DMS53 (cell line): ENCODE results near the gene LARP4B.

ENCODE experiments used
- DNase-seq: peaks from one replicate; lab custom pipeline; 2025; lab: John Stamatoyannopoulos, UW

Gene LARP4B

DNA sequence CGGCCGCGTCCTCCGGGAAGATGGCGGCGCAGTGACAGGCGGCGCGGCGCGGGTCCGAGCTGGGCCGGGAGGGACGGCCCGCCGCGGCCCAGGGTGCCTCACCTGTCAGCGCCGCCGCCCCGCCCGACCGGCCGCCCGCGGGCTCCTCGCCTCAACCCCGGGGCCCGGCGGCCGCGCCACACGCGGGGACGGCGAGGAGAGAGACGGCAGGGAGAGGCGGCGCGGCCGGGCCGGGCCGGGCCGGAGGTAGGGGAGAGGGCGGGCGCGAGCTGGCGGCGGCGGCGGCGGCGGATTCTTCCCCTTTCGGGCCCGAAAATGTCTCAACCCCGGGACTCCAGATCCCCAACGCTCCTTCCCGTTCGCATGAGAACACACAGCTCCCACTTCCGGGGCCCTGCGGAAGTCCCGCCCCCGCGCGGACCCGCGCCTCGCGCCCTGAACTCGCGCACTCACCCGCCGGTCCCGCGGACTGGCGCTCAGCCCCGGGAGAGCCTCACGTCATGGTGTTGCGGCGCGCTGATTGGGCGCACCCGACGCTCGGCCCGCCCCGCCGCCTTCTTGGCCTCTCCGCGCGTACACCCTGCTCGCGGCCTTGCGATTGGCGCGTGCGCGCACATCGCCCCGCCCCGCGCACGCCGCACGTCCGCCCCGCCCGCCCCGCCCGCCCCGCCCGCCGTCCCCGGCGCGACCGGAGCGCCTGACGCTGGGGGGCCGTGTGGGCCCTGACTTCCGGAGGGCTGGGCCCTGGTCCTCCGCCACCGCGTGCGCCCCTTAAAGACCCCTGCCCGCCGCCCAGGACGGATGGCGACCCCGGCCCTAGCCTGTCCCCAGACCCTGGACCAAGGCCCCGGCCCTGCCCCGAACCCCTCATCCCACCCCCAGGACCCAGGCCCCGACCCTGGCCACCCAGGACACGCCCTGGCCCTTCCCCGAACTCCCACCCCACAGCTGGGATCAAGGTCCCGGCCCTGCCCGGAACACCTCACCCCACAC, at the start of gene LARP4B:
TSS of gene LARP4B (minus strand) at position 380 of the 993 bp plus-strand sequence. CDS start 45,984 bp downstream, outside the sequence.
- peak; percentile 100 for DNase-seq

DNA sequence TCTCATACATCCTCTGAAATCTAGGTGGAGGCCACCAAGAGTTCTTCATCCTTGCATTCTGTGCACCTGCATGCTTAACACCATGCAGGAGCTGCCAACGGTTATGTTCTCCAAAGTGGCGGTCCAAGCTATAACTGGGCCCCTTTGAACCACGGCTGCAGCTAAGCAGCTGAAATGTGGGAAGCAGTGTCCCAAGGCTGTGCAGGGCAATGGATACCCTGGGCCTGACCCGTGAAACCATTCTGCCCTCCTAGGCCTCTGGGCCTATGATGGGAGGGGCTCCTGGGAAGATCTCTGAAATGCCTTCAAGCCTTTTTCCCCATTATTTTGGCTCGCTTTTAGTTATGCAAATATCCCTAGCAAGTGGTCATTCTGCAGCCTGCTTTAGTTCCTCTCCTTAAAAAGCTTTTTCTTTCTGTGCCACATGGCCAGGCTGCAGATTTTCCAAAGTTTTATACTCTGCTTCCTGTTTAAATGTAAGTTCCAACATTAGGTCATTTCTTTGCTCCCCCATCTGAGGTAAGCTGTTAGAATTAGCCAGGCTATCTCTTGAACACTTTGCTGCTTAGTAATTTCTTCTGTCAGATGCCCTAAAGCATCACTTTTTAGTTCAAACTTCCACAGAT, 49.1 kb upstream of the LARP4B start:
- no peak for DNase-seq

DNA sequence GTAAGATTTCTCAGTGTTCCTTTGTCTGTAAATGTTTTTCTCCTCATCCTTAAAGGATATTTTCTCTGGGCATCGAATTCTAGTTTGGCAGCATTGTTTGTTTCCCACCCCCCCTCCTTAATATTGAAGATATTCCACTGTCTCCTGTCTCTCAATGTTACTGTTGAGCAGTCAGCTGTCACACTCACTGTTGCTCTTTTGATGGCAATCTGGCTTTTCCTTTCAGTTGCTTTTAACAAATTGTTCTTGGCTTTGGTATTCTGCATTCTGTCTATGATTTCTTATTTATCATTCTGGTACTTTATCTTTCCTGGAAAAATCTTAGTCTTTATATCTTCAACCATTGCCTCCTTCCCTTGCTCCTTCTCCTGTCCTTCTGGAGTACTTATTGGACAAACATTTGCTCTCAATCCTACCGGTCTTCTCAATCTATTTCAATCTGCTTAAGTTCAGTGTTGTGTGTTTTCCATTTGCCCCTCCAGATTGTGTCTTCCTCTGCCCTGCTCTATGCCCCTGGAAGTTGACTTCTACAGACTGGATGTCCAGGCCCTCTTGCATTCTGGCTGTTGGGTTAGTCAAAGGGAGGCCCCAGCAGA, 47.4 kb upstream of the LARP4B start:
- DNase-seq = peak; percentile 60

DNA sequence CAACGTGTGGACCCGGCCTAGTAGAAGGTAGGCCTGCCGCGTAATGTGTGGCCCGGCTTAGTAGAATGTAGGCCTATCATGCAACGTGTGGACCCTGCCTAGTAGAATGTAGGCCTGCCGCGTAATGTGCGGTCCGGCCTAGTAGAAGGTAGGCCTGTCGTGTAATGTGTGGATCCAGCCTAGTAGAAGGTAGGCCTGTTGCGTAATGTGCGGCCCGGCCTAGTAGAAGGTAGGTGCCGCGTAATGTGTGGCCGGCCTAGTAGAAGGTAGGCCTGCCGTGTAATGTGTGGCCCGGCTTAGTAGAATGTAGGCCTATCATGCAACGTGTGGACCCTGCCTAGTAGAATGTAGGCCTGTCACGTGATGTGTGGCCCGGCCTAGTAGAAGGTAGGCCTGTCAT, 44.8 kb upstream of the LARP4B start:
- no peak for DNase-seq

DNA sequence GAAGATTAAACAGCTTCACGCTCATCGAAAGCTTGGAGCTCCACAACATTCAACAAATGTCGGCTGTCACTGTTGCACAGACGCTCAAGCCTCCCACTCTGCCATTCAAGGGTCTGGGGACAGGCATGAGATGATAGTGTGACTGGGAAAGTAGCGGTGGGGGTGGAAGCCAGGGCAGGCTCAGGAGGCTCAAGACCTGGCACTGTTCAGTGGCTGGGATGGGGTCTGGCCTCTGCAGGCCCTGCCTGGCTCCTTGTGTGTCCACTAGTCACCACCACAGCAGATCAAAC, 43.2 kb upstream of the LARP4B start:
- DNase-seq = no peak

DNA sequence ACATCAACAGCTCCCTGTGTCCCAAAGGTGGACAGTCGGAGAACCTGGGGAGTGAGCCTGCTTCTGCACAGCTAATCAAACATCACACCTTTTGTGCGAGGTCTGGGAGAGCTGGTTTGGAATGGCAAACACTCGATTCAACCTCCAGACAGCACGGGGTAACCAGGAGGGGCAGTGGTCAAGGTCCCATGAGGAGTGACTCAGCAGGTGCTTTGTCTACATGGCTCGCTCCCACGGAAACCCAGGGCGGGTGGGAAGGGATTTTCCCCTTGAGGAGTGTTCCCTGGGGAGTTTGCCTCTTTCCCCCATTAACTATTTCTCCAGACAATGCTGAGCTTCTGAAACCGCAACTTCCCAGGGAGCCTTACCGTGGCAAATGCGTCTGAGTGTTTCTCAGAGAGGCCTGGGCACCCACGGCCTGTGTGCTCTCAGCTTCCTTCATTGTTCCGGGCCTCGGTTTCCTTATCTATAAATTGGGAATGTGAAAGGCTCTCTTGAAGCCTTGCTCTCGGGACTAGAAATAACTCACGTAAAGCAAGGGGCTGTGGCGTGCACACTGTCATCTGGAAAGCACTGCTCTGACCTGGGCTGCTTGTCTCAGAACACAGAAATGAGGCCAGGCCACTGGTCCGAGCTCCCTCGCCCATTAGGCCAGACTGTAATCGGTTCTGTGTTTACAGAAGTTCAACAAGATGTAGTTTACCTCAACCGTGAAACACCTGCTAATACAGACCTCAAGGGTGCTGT, 42.7 kb upstream of the LARP4B start:
- peak; percentile 98 for DNase-seq

DNA sequence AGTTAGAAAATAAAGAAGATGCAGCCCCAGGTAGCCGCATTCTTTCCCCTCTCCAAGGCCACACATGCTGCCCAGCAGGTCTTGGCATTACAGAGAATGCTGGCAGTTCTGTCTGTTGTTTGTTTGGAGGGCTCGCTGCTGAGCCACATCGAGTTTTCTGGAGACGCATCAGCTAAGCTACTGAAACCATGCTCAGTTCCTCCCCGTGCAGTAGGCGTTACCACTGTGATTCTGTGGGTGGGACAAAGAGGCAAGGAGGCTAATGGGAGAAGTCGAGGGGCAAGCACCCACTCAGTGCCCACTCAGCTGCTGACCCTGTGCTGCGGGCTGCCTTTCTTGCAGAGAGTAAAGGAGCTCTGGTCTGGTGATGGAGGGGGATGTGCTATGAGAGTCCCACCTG, 41.3 kb upstream of the LARP4B start:
- no peak for DNase-seq

DNA sequence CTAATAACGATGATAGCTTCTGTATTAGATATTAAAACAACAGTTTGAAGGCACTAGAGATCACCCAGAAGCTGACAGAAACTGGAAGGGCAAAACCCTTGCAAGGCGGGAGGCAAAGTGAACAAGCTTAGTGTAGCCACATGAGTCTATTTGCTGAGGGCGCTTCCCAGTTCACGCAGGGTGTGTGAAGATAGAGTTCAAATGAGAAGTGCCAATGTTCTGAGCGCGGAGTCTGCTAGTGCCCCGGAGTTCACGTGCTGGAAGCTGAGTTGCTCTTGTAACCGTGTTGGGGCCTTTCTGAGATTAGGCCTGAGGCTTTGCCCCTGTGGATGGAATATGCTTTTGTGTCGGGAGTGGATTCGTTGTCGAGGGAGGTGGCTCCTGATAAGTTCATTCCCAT, 40.1 kb upstream of the LARP4B start:
- peak; percentile 45 for DNase-seq

DNA sequence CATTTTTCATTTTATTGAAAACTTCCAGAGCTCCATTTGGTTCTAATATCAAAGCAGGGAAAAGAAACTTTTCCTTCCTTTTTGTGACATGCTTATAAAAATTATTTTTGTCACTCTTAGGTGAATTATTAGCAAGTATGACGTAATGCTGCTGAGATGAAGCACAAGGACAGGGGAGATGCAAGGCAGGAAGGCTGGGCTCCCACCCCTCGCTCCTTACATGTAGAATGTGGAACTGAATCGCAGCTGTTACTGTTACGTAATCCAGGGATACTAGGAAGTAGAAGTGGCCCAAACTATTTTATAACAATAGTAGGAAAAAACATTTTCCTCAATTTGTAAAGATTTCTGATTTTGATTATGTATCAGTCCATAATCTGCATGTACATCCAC, 39.6 kb upstream of the LARP4B start:
- peak; percentile 71 for DNase-seq

DNA sequence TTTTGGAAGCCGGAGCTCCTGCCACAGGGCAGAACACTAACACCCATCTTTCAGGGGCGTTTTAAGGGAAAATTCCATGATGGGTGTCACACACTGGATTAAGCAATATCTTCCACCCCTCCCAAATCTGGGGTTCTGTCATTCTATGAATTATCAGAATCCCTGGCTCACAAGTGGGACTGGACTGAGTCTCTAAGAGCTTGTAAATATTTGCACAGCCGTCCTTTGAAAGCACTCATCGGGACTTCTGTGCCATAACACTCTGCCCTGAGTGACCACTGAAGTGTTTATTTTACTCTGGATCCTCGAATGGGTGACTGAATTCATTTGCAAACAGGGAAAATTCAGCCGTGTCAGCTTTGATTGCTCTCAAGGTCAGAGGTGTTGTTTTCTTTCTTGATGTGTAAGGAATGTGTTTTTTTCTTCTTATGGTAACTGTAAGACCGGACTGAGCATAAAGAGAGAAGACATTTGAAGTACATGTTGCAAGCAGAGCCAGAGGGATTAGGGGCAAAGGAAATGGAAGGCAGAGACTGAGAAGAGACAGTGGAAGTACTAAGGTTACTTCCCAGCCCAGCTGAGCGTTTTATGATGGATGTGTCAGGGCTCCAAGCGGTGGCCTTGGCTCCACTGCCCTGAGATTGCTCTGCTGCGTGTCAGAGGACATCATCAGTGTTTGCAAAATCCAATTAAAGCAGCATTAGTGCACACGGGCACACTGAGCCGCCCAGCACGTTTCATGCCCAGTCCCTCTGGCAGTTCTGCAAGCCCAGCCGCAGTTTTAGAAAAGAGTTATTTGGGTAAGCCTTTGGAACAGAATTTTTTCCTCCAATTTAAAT, 39.0 kb upstream of the LARP4B start:
- peak; percentile 99 for DNase-seq

DNA sequence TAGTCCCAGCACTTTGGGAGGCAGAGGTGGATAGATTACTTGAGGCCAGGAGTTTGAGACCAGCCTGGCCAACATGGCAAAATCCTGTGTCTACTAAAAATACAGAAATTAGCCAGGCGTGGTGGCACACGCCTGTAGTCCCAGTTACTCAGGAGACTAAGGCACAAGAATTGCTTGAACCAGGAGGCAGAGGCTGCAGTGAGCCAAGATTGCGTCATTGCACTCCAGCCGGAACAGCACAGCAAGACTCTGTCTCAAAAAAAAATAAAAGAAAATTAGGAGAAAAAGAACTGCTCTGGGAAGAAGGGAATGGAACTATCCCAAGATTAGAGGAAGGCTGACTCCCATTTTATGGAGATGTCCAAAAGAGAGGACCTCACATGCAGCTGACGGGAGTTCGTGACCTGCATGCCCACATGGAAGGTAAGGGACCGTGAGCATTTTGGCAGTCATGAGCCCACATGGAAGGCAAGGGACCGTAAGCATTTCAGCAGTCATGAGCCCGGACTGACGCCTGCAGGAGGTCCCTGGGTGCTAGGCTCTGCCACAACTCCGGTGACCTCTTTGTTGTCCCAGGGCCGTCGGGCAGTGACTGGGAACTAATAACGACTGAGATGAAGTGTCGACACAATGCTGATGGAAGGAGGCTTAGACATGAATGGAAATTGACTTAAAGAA, 38.1 kb upstream of the LARP4B start:
- DNase-seq = peak; percentile 76

DNA sequence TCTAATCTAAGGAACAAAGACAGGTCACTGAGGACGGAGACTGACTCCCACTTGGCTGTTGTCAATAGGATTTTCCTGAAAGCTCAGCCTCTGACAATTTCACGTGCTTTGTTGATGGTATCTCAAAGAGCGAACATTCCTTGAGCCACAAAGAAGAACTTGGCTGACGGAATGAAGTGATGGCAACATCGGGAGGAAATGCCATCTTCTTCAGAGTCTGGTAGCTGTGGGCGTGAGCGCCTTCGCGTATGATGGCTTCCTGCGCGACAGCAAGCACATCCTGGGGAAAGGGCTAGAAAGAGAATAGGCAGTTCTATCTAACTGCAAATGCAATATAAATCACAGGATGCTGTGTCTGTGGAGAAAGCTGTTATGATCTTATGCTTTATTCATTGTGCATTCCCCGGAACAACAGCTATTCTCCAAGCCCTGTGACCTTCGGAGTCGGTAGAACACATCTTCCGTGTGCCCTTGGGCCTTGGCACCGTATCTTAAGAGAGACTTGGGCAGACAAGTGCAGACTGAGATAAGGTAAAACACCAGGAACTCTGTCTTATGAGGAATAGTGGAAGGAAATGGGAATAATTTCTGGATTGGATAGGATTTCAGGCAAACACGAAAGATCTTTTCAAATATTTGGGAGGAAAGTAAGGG, 37.2 kb upstream of the LARP4B start:
- no peak for DNase-seq

DNA sequence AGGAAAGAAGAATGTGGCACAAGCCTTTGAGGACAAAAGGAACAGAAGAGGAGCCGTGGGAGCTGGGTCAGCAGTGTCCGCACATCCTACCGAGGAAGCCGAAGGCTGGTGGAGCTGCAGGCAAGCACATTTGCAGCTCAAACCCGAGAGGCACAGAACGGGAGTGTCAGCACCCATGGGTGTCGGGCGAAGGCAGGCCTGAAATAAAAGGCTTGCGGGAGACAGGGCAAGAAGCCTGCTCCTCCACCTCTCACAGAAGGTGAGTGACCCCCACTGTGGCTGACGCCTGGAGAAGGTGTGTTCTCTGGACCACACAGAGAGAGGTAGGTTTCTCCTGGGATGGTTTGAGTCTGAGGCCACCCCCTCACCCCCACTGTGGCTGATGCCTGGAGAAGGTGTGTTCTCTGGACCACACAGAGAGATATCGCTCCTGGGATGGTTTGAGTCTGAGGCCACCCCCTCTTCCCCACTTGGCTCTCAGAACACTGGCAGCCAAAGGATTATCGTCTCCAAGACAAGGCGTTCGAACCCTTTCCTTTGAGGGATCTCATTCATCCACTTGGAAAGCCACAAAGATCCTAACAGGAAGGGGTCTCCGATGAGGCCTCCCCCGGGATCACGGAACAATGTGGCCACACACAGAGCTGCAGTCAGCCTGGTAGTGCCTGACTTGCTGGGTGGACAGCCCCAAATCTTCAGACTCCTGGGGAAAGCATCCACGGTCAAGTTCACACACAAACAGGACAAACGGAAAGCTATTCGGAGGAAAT, 35.1 kb upstream of the LARP4B start:
- DNase-seq = no peak

DNA sequence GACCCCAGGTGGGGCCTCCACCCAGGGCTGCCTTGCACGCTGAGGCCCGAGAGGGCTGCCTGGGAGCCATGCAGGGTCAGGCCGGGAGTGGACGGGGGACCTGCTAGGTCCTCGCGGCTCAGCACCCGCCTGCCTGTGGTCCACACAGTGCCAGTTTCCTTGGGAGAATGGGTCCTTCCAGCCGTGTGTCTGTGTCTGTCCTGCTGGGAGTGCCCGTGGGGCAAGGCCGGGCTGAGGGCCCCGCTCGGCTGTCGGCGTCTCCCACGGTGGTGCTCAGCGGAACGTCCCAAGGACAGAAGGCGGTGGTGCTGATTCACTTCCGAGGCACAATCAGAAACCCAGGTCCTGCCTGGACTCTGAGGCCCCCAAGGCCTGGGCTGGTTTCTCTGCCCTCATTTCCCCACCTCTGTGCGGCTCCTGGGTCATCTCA, 33.5 kb upstream of the LARP4B start:
- DNase-seq = no peak

DNA sequence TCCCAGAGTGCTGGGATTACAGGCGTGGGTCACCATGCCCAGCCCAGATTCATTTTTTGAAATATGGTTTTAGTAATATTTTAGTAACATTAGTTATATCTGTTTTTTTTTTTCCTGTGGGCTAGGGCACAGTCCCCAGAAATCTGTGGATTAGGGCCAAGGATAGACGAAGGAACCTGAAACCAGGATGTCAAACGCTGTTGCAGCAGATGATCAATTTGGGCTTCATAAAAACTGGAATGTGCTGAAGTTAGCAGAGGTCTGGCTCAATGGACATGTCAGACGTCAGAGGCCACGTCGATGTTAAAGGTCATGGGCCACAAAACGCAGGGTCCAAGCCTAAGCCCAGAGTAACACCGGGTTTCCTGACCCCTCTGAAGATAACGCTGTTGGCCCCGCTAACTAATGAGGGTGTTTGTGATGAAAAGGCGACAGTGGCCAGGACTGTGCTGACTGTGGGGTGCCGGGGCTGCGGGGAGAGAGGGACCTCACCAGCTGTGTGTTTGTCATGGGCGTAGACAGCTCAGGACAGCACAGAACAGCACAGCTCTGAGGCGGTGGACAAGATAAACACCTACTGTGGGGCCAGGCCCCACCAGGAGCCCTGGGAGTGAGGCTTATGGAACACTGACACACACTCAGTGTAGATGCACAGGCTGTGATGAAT, 32.9 kb upstream of the LARP4B start:
- DNase-seq = no peak

DNA sequence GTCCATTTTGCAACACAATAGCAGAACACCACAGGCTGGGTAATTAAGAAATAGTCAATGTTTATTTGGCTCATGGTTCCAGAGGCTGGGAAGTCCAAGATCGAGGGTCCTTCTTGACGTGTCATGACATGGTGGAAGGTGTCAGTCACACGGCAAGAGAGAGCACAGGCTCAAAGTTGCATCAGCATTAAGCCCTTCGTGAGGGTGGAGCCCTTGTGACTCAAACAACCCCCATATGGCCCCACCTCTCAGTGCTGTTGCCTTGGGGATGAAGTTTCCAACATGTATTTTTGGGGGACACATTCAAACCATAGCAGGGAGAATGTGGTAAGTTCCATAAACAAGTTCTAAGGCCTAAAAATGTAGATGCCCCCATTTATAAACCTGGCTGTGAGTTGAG, 32.1 kb upstream of the LARP4B start:
- no peak for DNase-seq

DNA sequence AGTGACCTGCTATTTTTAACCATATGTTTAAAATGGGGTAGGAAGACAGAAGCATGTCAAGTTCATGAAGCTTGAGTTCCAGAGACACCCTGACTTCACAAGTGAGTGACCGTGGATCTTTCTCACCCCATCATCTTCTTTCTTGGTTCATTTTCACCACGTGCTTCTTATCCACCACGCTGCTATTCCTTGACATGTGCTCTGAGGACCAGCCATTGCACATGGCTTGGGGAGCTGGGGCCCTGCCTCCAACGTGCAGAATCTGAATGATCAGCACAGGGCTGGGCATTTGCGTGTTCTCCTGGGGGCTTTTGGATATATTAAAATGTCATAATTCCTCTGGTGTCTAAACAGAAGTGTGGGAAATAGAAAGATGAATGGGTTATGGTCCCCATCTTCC, 31.7 kb upstream of the LARP4B start:
- no peak for DNase-seq

DNA sequence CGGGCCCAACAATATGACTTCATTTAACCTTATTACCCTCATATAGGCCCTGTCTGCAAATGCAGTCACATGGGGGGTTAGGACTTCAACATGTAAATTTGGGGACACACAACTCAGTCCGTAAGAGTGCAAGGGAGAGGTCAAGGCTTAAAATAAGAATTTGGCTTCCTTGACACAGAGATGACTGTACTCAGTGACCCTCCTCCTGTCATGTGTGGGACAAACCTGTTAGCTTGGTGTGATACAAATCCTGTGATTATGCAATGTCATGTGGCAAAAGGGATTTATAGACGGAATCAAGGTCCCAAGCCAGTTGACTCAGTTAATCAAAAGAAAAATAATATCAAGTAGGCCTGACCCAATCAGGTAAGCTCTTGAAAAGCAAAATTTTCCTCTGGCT, 30.8 kb upstream of the LARP4B start:
- no peak for DNase-seq

DNA sequence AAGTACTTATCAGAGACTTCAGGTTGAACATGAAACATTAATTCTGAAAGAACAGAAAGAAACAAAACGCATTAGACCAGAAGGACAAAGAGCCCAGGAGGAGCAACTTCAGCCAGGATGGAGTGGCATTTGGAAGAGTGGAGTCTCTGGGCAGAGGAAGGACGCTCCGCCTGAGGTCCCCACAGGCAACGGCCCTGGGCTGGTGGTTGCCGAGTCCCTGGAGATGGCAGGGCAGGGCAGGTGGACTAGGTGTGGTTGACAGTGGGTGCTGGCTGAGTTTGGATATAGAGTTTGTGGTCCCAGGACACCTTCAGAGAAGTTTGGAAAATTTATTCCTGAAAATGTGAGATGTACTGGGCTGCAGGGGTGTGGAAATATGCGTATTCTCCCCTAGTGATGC, 27.4 kb upstream of the LARP4B start:
- no peak for DNase-seq
